Tibial artery (tissue), 4 donors: ENCODE results near the gene UQCRC2.

Source experiments
- DNase-seq, 2 donors: peaks; one replicate each; pipeline ENCODE4 v3.0.0-alpha.2; 2019
- H3K27ac ChIP-seq, 2 donors: fragments of 200-600 bp; sonication (generic) in 1 of 2; 1 replicate in 1 of 2; 2 replicates in 1 of 2; pipeline ENCODE4 v1.5.1; 2018 to 2019; ENCODE audit warnings: mild to moderate bottlenecking in 1 of 2
- H3K27me3 ChIP-seq, 2 donors: fragments of 200-600 bp; sonication (generic) in 1 of 2; one replicate each; pipeline versions ENCODE4 v1.5.1 to v1.6.0; 2016 to 2019
- H3K36me3 ChIP-seq, 3 donors: fragments of 200-600 bp; sonication (generic) in 2 of 3; one replicate each; pipeline ENCODE4 v1.5.1; 2016 to 2019; ENCODE audit warnings: mild to moderate bottlenecking in 2 of 3
- H3K4me1 ChIP-seq, 4 donors: fragments of 200-600 bp; sonication (generic) in 2 of 4; 1 replicate in 3 of 4; 2 replicates in 1 of 4; pipeline ENCODE4 v1.5.1; 2016 to 2019
- H3K4me3 ChIP-seq, 2 donors: fragments of 200-600 bp; sonication (generic) in 1 of 2; 1 replicate in 1 of 2; 2 replicates in 1 of 2; pipeline ENCODE4 v1.5.1; 2018 to 2019; ENCODE audit warnings: mild to moderate bottlenecking in 2 of 2
- H3K9me3 ChIP-seq, 3 donors: fragments of 200-600 bp; sonication (generic) in 1 of 3; one replicate each; pipeline ENCODE4 v1.5.1; 2016 to 2019
- CTCF ChIP-seq, 2 experiments: fragments of 200-600 bp in 1 of 2; fragments of 450-650 bp in 1 of 2; IDR thresholded peaks; one replicate each; pipeline ENCODE4 v1.5.1; 2017 to 2019; ENCODE audit warnings: antibody characterized with exemption in 2 of 2, mild to moderate bottlenecking in 1 of 2, moderate library complexity in 1 of 2
- intact Hi-C: fragments of 100-400 bp; cut with DNase I; formaldehyde crosslinking; loops from one replicate; pipeline ENCODE4 v1.15.0; 2023; ENCODE audit warnings: low total_unique reads

UQCRC2 gene

GRCh38 chr16:22027633-22028032, 74.5 kb downstream of the UQCRC2 start:
- Histone ChIP-seq H3K27me3 (no peaks in the 10 kb centered on the region), H3K27ac (no peak overlapping the region), H3K4me3 (no peak overlapping the region), H3K36me3 (no peaks in the 10 kb centered on the region), H3K9me3 (no peaks in the 10 kb centered on the region), H3K4me1 (peaks cover 0 to 18% (median 0%) of the 10 kb centered on the region in 4 donors)
- intact Hi-C loops, result no loop called here
- DNase-seq, result no peak
- TF ChIP-seq CTCF (IDR thresholded peaks at IDR 0.05), result no peak

- no peak for TF ChIP-seq CTCF (IDR thresholded peaks at IDR 0.05)
These were observed 76.5 kb downstream of the UQCRC2 start for GRCh38 chr16:22029632-22030031.

GRCh38 chr16:22030087-22030812, 77.1 kb downstream of the UQCRC2 start:
- no peak overlapping the region for H3K4me3 ChIP-seq
- no peak for TF ChIP-seq CTCF (IDR thresholded peaks at IDR 0.05)
- intact Hi-C loops, result no loop called here
- H3K27ac ChIP-seq, result no peak overlapping the region
- no peaks in the 10 kb centered on the region for H3K36me3 ChIP-seq
- H3K4me1 ChIP-seq, result peaks cover 0 to 18% (median 0%) of the 10 kb centered on the region in 4 donors
- no peaks in the 10 kb centered on the region for H3K27me3 ChIP-seq
- no peak for DNase-seq
- H3K9me3 ChIP-seq, result no peaks in the 10 kb centered on the region

More at GRCh38 chr16:22029632-22030031, 76.5 kb downstream of the UQCRC2 start:
- H3K9me3 ChIP-seq, result no peaks in the 10 kb centered on the region
- intact Hi-C loops, result no loop called here
- no peak overlapping the region for H3K27ac ChIP-seq
- no peaks in the 10 kb centered on the region for H3K27me3 ChIP-seq
- H3K36me3 ChIP-seq, result no peaks in the 10 kb centered on the region
- DNase-seq, result no peak
- peaks cover 0 to 18% (median 0%) of the 10 kb centered on the region in 4 donors for H3K4me1 ChIP-seq
- H3K4me3 ChIP-seq, result no peak overlapping the region

GRCh38 chr16:22031483-22032083, 78.4 kb downstream of the UQCRC2 start:
- TF ChIP-seq CTCF (IDR thresholded peaks at IDR 0.05), result no peak
- H3K27ac ChIP-seq, result no peak overlapping the region
- H3K36me3 ChIP-seq, result no peaks in the 10 kb centered on the region
- peaks cover 0 to 13% (median 0%) of the 10 kb centered on the region in 4 donors for H3K4me1 ChIP-seq
- H3K4me3 ChIP-seq, result no peak overlapping the region
- no peak for DNase-seq
- no peaks in the 10 kb centered on the region for H3K27me3 ChIP-seq
- no peaks in the 10 kb centered on the region for H3K9me3 ChIP-seq
- intact Hi-C loops, result no loop called here
